ENCODE data around the gene REEP1. TPM values are rescaled to one million over a fixed set of nuclear protein-coding genes. Genes with fewer than 3 reads are reported as not detected.

REEP1 gene
- total and polyA plus RNA-seq, 2 experiments from 2014 or later = 21.5 to 26.5 TPM

- WGBS (ENCODE audit: low lambda C conversion rate, missing lambda C conversion rate) = 94% methylated on average over 1 of the region's 1 CpG
- H3K36me3 ChIP-seq (replicated peaks; ENCODE audit: insufficient read depth, low read depth) = no peaks in the 10 kb centered on the region
These were observed 161.6 kb downstream of the REEP1 start for GRCh38 chr2:86175828-86176227.

GRCh38 chr2:86174445-86174844 is 163.0 kb downstream of the REEP1 start:
- no peaks in the 10 kb centered on the region for H3K9me2 ChIP-seq (replicated peaks; ENCODE audit: insufficient read depth)
- 67% methylated on average over 2 of the region's 2 CpGs for WGBS (ENCODE audit: low lambda C conversion rate, missing lambda C conversion rate)
- no peak overlapping the region for H3K27ac ChIP-seq
- H3K4me3 ChIP-seq = no peak overlapping the region
- no peaks in the 10 kb centered on the region for H3K27me3 ChIP-seq
- no peak for DNase-seq (ENCODE audit: low spot score)
- H4K20me1 ChIP-seq (ENCODE audit: insufficient read depth, poor library complexity, severe bottlenecking) = no peaks in the 10 kb centered on the region
- no peaks in the 10 kb centered on the region for H3K9me3 ChIP-seq (ENCODE audit: low read depth)
- TF ChIP-seq EZH2 (IDR thresholded peaks at IDR 0.05; ENCODE audit: borderline replicate concordance) (no peak), EZH2phosphoT487 (IDR thresholded peaks at IDR 0.05; ENCODE audit: low read depth, severe bottlenecking, unreplicated experiment) (no peak)
- H3K79me2 ChIP-seq = peaks cover 7% of the 10 kb centered on the region
- H3K36me3 ChIP-seq (replicated peaks; ENCODE audit: insufficient read depth, low read depth) = no peaks in the 10 kb centered on the region
- H3K4me1 ChIP-seq (ENCODE audit: insufficient read depth) = peaks cover 12% of the 10 kb centered on the region
- H2AFZ ChIP-seq = no peak overlapping the region
- no peak overlapping the region for H3K4me2 ChIP-seq

More at GRCh38 chr2:86175828-86176227, 161.6 kb downstream of the REEP1 start:
- H3K4me3 ChIP-seq = no peak overlapping the region
- no peak overlapping the region for H3K27ac ChIP-seq
- H3K27me3 ChIP-seq = no peaks in the 10 kb centered on the region
- H4K20me1 ChIP-seq (ENCODE audit: insufficient read depth, poor library complexity, severe bottlenecking) = no peaks in the 10 kb centered on the region
- no peak overlapping the region for H3K4me2 ChIP-seq
- no peak overlapping the region for H2AFZ ChIP-seq
- H3K4me1 ChIP-seq (ENCODE audit: insufficient read depth) = peaks cover 12% of the 10 kb centered on the region
- no peaks in the 10 kb centered on the region for H3K9me2 ChIP-seq (replicated peaks; ENCODE audit: insufficient read depth)
- H3K79me2 ChIP-seq = peaks cover 20% of the 10 kb centered on the region
- TF ChIP-seq EZH2 (IDR thresholded peaks at IDR 0.05; ENCODE audit: borderline replicate concordance) (no peak), EZH2phosphoT487 (IDR thresholded peaks at IDR 0.05; ENCODE audit: low read depth, severe bottlenecking, unreplicated experiment) (no peak)
- TF ChIP-seq, protein P1, sequence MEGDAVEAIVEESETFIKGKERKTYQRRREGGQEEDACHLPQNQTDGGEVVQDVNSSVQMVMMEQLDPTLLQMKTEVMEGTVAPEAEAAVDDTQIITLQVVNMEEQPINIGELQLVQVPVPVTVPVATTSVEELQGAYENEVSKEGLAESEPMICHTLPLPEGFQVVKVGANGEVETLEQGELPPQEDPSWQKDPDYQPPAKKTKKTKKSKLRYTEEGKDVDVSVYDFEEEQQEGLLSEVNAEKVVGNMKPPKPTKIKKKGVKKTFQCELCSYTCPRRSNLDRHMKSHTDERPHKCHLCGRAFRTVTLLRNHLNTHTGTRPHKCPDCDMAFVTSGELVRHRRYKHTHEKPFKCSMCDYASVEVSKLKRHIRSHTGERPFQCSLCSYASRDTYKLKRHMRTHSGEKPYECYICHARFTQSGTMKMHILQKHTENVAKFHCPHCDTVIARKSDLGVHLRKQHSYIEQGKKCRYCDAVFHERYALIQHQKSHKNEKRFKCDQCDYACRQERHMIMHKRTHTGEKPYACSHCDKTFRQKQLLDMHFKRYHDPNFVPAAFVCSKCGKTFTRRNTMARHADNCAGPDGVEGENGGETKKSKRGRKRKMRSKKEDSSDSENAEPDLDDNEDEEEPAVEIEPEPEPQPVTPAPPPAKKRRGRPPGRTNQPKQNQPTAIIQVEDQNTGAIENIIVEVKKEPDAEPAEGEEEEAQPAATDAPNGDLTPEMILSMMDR (IDR thresholded peaks at IDR 0.05; ENCODE audit: poor library complexity) = no peak
- no peak for DNase-seq (ENCODE audit: low spot score)
- H3K9me3 ChIP-seq (ENCODE audit: low read depth) = no peaks in the 10 kb centered on the region

GRCh38 chr2:86172610-86173009 is 164.8 kb downstream of the REEP1 start:
- Histone ChIP-seq H3K4me3 (no peak overlapping the region), H3K9me3 (ENCODE audit: low read depth) (no peaks in the 10 kb centered on the region), H3K27ac (no peak overlapping the region), H2AFZ (no peak overlapping the region), H3K36me3 (replicated peaks; ENCODE audit: insufficient read depth, low read depth) (no peaks in the 10 kb centered on the region), H3K9me2 (replicated peaks; ENCODE audit: insufficient read depth) (no peaks in the 10 kb centered on the region), H3K27me3 (no peaks in the 10 kb centered on the region), H4K20me1 (ENCODE audit: insufficient read depth, poor library complexity, severe bottlenecking) (no peaks in the 10 kb centered on the region), H3K4me1 (ENCODE audit: insufficient read depth) (peaks cover 12% of the 10 kb centered on the region), H3K79me2 (peaks cover 7% of the 10 kb centered on the region), H3K4me2 (no peak overlapping the region)
- 59% methylated on average over 2 of the region's 2 CpGs for WGBS (ENCODE audit: low lambda C conversion rate, missing lambda C conversion rate)
- no peak for TF ChIP-seq EZH2 (IDR thresholded peaks at IDR 0.05; ENCODE audit: borderline replicate concordance)
- DNase-seq (ENCODE audit: low spot score) = no peak

- no peak overlapping the region for H3K4me2 ChIP-seq
- H2AFZ ChIP-seq = no peak overlapping the region
- TF ChIP-seq, protein P1 (IDR thresholded peaks at IDR 0.05; ENCODE audit: poor library complexity) = no peak
- TF ChIP-seq EZH2phosphoT487 (IDR thresholded peaks at IDR 0.05; ENCODE audit: low read depth, severe bottlenecking, unreplicated experiment) (no peak), EZH2 (IDR thresholded peaks at IDR 0.05; ENCODE audit: borderline replicate concordance) (no peak)
- WGBS (ENCODE audit: low lambda C conversion rate, missing lambda C conversion rate) = 91% methylated on average over 3 of the region's 3 CpGs
- H3K4me1 ChIP-seq (ENCODE audit: insufficient read depth) = peaks cover 12% of the 10 kb centered on the region
- DNase-seq (ENCODE audit: low spot score) = no peak
- no peaks in the 10 kb centered on the region for H3K9me2 ChIP-seq (replicated peaks; ENCODE audit: insufficient read depth)
- no peaks in the 10 kb centered on the region for H3K27me3 ChIP-seq
- no peaks in the 10 kb centered on the region for H4K20me1 ChIP-seq (ENCODE audit: insufficient read depth, poor library complexity, severe bottlenecking)
- H3K79me2 ChIP-seq = peaks cover 5% of the 10 kb centered on the region
- H3K4me3 ChIP-seq = no peak overlapping the region
- H3K27ac ChIP-seq = no peak overlapping the region
- no peaks in the 10 kb centered on the region for H3K36me3 ChIP-seq (replicated peaks; ENCODE audit: insufficient read depth, low read depth)
- H3K9me3 ChIP-seq (ENCODE audit: low read depth) = no peaks in the 10 kb centered on the region
These were observed 166.1 kb downstream of the REEP1 start for GRCh38 chr2:86171295-86171694.

Measured in hepatocyte (in vitro differentiated cells).